HCT116 (cell line): Measurements from ENCODE around the gene TMEM174.

Experiments used
- EZH2 ChIP-seq: fragments of 200-600 bp; sonication (generic); IDR thresholded peaks from 2 replicates; pipeline ENCODE4 v1.6.1; 2017; ENCODE audit warnings: antibody characterized with exemption, mixed run types
- POLR2A ChIP-seq: IDR thresholded peaks from 2 replicates; pipeline ENCODE4 v1.7.0; 2011; ENCODE audit warnings: borderline replicate concordance; ENCODE audit not compliant: insufficient read depth, insufficient read length; ENCODE audit errors: extremely low read depth
- RAD21 ChIP-seq: IDR thresholded peaks from 2 replicates; pipeline ENCODE4 v1.6.1; 2012; ENCODE audit warnings: low read depth, mild to moderate bottlenecking
- SP1 ChIP-seq: IDR thresholded peaks from 2 replicates; pipeline ENCODE4 v1.6.1; 2012; ENCODE audit warnings: low read depth
- SRF ChIP-seq: IDR thresholded peaks from 2 replicates; pipeline ENCODE4 v1.6.1; 2012; ENCODE audit warnings: low read depth
- TF ChIP-seq, protein P1 (sequence below), 3 experiments: fragments of 200-600 bp in 1 of 3; sonication (generic) in 1 of 3; IDR thresholded peaks in 2 of 3; conservative IDR thresholded peaks in 1 of 3; 2 replicates each; pipeline ENCODE4 v1.5.1; 2012 to 2017; ENCODE audit warnings: low read depth in 2 of 3, low read length in 2 of 3, antibody characterized with exemption in 1 of 3, borderline replicate concordance in 1 of 3, control low read depth in 1 of 3, mild to moderate bottlenecking in 1 of 3, mixed read lengths in 1 of 3, mixed run types in 1 of 3, moderate library complexity in 1 of 3; ENCODE audit not compliant: insufficient read depth in 1 of 3

DNA sequence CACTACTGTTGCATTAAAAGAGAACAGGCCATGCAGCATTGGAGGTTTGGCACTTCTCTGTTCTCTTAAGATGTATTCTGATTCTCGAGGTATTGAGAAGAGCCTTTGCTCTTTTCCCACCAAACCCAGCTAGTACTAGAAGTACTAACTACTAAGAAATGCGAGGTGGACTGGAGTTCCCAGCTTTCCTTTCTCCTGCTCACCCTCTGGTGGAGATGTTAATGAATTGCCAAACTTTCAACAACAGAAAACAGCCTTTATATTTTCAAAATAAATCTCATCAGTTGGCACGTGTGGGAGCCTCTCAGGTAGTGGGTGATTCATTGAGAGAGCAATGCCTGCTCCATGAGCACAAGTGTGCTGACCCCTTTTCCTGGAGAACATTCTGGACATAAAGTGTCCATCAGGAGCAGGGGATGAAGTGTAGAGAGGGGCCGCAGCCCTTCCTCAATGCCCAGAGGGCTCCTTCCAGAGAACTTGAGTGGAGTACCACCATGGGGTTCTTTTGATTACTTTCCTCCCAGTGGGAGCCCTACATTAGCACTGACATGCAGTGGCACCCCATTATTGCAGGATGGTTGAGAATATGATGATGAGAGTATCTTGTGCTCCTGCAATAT is 45.7 kb downstream of the TMEM174 start:
- no peak for TF ChIP-seq POLR2A
- no peak for TF ChIP-seq EZH2
- no peak for TF ChIP-seq SP1
- TF ChIP-seq, protein P1, sequence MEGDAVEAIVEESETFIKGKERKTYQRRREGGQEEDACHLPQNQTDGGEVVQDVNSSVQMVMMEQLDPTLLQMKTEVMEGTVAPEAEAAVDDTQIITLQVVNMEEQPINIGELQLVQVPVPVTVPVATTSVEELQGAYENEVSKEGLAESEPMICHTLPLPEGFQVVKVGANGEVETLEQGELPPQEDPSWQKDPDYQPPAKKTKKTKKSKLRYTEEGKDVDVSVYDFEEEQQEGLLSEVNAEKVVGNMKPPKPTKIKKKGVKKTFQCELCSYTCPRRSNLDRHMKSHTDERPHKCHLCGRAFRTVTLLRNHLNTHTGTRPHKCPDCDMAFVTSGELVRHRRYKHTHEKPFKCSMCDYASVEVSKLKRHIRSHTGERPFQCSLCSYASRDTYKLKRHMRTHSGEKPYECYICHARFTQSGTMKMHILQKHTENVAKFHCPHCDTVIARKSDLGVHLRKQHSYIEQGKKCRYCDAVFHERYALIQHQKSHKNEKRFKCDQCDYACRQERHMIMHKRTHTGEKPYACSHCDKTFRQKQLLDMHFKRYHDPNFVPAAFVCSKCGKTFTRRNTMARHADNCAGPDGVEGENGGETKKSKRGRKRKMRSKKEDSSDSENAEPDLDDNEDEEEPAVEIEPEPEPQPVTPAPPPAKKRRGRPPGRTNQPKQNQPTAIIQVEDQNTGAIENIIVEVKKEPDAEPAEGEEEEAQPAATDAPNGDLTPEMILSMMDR (IDR thresholded peaks at IDR 0.05 in 2 of 3, conservative IDR thresholded peaks at IDR 0.05 in 1 of 3; ENCODE audit: borderline replicate concordance in 1 of 3, insufficient read depth in 1 of 3, low read depth in 2 of 3, low read length in 2 of 3) = peak; percentile 49 to 54 (median 50); a peak in 5 of 6 replicates
- TF ChIP-seq SRF = no peak
- TF ChIP-seq RAD21 = peak; percentile 68
